GM19240 (cell line): Measurements from ENCODE around the gene TEAD1.

ENCODE experiments used
- DNase-seq: peaks from one replicate; pipeline ENCODE4 v3.0.0; 2011; ENCODE audit warnings: low spot score; ENCODE audit not compliant: insufficient read length

The TEAD1 gene

GRCh38 chr11:12832480-12833224, 158.4 kb downstream of the TEAD1 start:
- DNase-seq: no peak

- DNase-seq: no peak
These were observed 159.9 kb downstream of the TEAD1 start for GRCh38 chr11:12834166-12834565.

GRCh38 chr11:12834630-12835029, 160.4 kb downstream of the TEAD1 start:
- no peak for DNase-seq

- DNase-seq: no peak
These were observed 161.1 kb downstream of the TEAD1 start for GRCh38 chr11:12835286-12835685.

- DNase-seq: no peak
These were observed 164.4 kb downstream of the TEAD1 start for GRCh38 chr11:12838463-12839123.

GRCh38 chr11:12840871-12841660, 166.8 kb downstream of the TEAD1 start:
- DNase-seq: no peak

GRCh38 chr11:12841946-12842630, 167.9 kb downstream of the TEAD1 start:
- DNase-seq: peak; percentile 6

GRCh38 chr11:12842933-12843636, 168.9 kb downstream of the TEAD1 start:
- no peak for DNase-seq

- DNase-seq: no peak
These were observed 170.9 kb downstream of the TEAD1 start for GRCh38 chr11:12845163-12845562.

- DNase-seq: no peak
These were observed 171.6 kb downstream of the TEAD1 start for GRCh38 chr11:12845739-12846358.

GRCh38 chr11:12846786-12847615, 172.8 kb downstream of the TEAD1 start:
- DNase-seq: no peak

- DNase-seq: no peak
These were observed 174.2 kb downstream of the TEAD1 start for GRCh38 chr11:12848413-12848812.

GRCh38 chr11:12853325-12853651, 179.1 kb downstream of the TEAD1 start:
- DNase-seq: no peak

GRCh38 chr11:12853652-12854296, 179.6 kb downstream of the TEAD1 start:
- no peak for DNase-seq

- no peak for DNase-seq
These were observed 180.1 kb downstream of the TEAD1 start for GRCh38 chr11:12854297-12854661.

- DNase-seq: no peak
These were observed 180.6 kb downstream of the TEAD1 start for GRCh38 chr11:12854829-12855228.

- no peak for DNase-seq
These were observed 182.1 kb downstream of the TEAD1 start for GRCh38 chr11:12856338-12856737.

GRCh38 chr11:12857572-12857971, 183.4 kb downstream of the TEAD1 start:
- no peak for DNase-seq

- no peak for DNase-seq
These were observed 185.8 kb downstream of the TEAD1 start for GRCh38 chr11:12859872-12860657.
